Measurements from ENCODE around the gene AQP9.

- TF ChIP-seq CTCF (IDR thresholded peaks at IDR 0.05) (no peak), POLR2A (IDR thresholded peaks at IDR 0.05) (no peak)
Observed at GRCh38 chr15:58148633-58149445, 10.7 kb downstream of the AQP9 start.
